HG03280 (cell line): Measurements from ENCODE around the gene WSCD2.

ENCODE experiments used
- ATAC-seq: cut with Tn5 transposase; IDR thresholded peaks from one replicate; pipeline ENCODE4 v1.9.1; 2021; ENCODE audit warnings: mild to moderate bottlenecking, moderate library complexity; ENCODE audit not compliant: unreplicated experiment

The WSCD2 gene

GRCh38 chr12:108129017-108129812 is at the start of gene WSCD2:
WSCD2 (plus strand) TSS chr12:108129288; CDS start chr12:108195833, 66,545 bp downstream.
- no peak for ATAC-seq

GRCh38 chr12:108079721-108080120 is 49.4 kb upstream of the WSCD2 start:
- no peak for ATAC-seq

GRCh38 chr12:108080363-108080762 is 48.7 kb upstream of the WSCD2 start:
- no peak for ATAC-seq

- ATAC-seq, result no peak
Observed at GRCh38 chr12:108082485-108082884, 46.6 kb upstream of the WSCD2 start.

- no peak for ATAC-seq
Observed at GRCh38 chr12:108087900-108088299, 41.2 kb upstream of the WSCD2 start.

- no peak for ATAC-seq
Observed at GRCh38 chr12:108090107-108090899, 38.8 kb upstream of the WSCD2 start.

GRCh38 chr12:108090932-108091678 is 38.0 kb upstream of the WSCD2 start:
- no peak for ATAC-seq

GRCh38 chr12:108091679-108092051 is 37.4 kb upstream of the WSCD2 start:
- no peak for ATAC-seq

GRCh38 chr12:108093209-108093608 is 35.9 kb upstream of the WSCD2 start:
- ATAC-seq, result no peak

- ATAC-seq, result no peak
Observed at GRCh38 chr12:108094056-108094649, 34.9 kb upstream of the WSCD2 start.

GRCh38 chr12:108097160-108097911 is 31.8 kb upstream of the WSCD2 start:
- ATAC-seq, result no peak

- ATAC-seq, result no peak
Observed at GRCh38 chr12:108098374-108098773, 30.7 kb upstream of the WSCD2 start.

- ATAC-seq, result no peak
Observed at GRCh38 chr12:108099073-108099472, 30.0 kb upstream of the WSCD2 start.

GRCh38 chr12:108099778-108100489 is 29.2 kb upstream of the WSCD2 start:
- ATAC-seq, result no peak

GRCh38 chr12:108101605-108102175 is 27.4 kb upstream of the WSCD2 start:
- ATAC-seq, result no peak

- peak; percentile 54 for ATAC-seq
Observed at GRCh38 chr12:108102363-108102762, 26.7 kb upstream of the WSCD2 start.

GRCh38 chr12:108103087-108103486 is 26.0 kb upstream of the WSCD2 start:
- no peak for ATAC-seq

GRCh38 chr12:108103517-108103916 is 25.6 kb upstream of the WSCD2 start:
- no peak for ATAC-seq

GRCh38 chr12:108104657-108105056 is 24.4 kb upstream of the WSCD2 start:
- ATAC-seq, result no peak
